ENCODE data around the gene APOL3. TPM values are rescaled to one million over a fixed set of nuclear protein-coding genes. Genes with fewer than 3 reads are reported as not detected.
"Not testable (repeated sequence)": the region's sequence is repeated elsewhere in the genome, so short reads cannot be mapped to it uniquely, and the experiment has no call there.

Gene APOL3
- total RNA-seq, 2 experiments from 2014 or later = 119 to 121 TPM

GRCh38 chr22:36166086-36166485 lies 5.5 kb upstream of the APOL3 start:
- POLR2A ChIA-PET = interaction anchor here (0.9 to 1.3 kb wide), 2 partner anchors 11 to 335 kb away, joined by 3 read pairs; no protein-coding TSS in a partner anchor

GRCh38 chr22:36165141-36165540 lies 4.6 kb upstream of the APOL3 start:
- Mint-ChIP-seq H3K27me3 (peaks cover 2% of the 10 kb centered on the region), H3K9me3 (peaks cover 7% of the 10 kb centered on the region), H3K4me1 (peaks cover 66% of the 10 kb centered on the region), H3K4me3 (no peak overlapping the region), H3K36me3 (ENCODE audit: low read depth) (peaks cover 13% of the 10 kb centered on the region), H3K27ac (no peak overlapping the region)
- POLR2A ChIA-PET = interaction anchor here (0.9 to 1.6 kb wide), 2 partner anchors 9 to 10 kb away, joined by 3 to 4 read pairs; no protein-coding TSS in a partner anchor
- no peak for DNase-seq
- CTCF ChIA-PET = interaction anchor here (0.7 kb wide), 1 partner anchor 20 kb away, joined by 3 read pairs; no protein-coding TSS in a partner anchor

More at GRCh38 chr22:36166086-36166485, 5.5 kb upstream of the APOL3 start:
- Mint-ChIP-seq H3K4me1 (peaks cover 58% of the 10 kb centered on the region), H3K4me3 (no peak overlapping the region), H3K27ac (no peak overlapping the region), H3K9me3 (peaks cover 7% of the 10 kb centered on the region), H3K27me3 (peaks cover 2% of the 10 kb centered on the region), H3K36me3 (ENCODE audit: low read depth) (peaks cover 11% of the 10 kb centered on the region)
- no peak for DNase-seq
- CTCF ChIA-PET = no interaction called here

- Mint-ChIP-seq H3K27ac (no peak overlapping the region), H3K4me1 (peaks cover 69% of the 10 kb centered on the region), H3K27me3 (no peaks in the 10 kb centered on the region), H3K36me3 (ENCODE audit: low read depth) (peaks cover 19% of the 10 kb centered on the region), H3K9me3 (peaks cover 7% of the 10 kb centered on the region), H3K4me3 (no peak overlapping the region)
- no peak for DNase-seq
- POLR2A ChIA-PET = interaction anchor here (1.6 kb wide), 1 partner anchor 10 kb away, joined by 4 read pairs; no protein-coding TSS in a partner anchor
- CTCF ChIA-PET = no interaction called here
Observed at GRCh38 chr22:36164621-36165020, 4.1 kb upstream of the APOL3 start.

GRCh38 chr22:36163497-36163896 lies 2.9 kb upstream of the APOL3 start:
- Mint-ChIP-seq H3K9me3 (peaks cover 3% of the 10 kb centered on the region), H3K4me1 (peaks cover 80% of the 10 kb centered on the region), H3K4me3 (no peak overlapping the region), H3K27me3 (no peaks in the 10 kb centered on the region), H3K27ac (no peak overlapping the region), H3K36me3 (ENCODE audit: low read depth) (peaks cover 23% of the 10 kb centered on the region)
- no peak for DNase-seq
- CTCF ChIA-PET = interaction anchor here (0.8 to 2.0 kb wide), 3 partner anchors 14 to 97 kb away, joined by 3 to 7 read pairs (median 7); no protein-coding TSS in a partner anchor
- POLR2A ChIA-PET = interaction anchor here (1.2 to 3.6 kb wide), 3 partner anchors 11 to 76 kb away, joined by 3 to 12 read pairs (median 5); no protein-coding TSS in a partner anchor

- peak overlapping the region; percentile 95 for H3K27ac Mint-ChIP-seq
- H3K9me3 Mint-ChIP-seq = no peaks in the 10 kb centered on the region
- H3K4me3 Mint-ChIP-seq = no peak overlapping the region
- DNase-seq = peak; percentile 40
- peaks cover 25% of the 10 kb centered on the region for H3K36me3 Mint-ChIP-seq (ENCODE audit: low read depth)
- ChIA-PET POLR2A (interaction anchor here (1.5 to 3.6 kb wide), 7 partner anchors 10 to 514 kb away, joined by 3 to 19 read pairs (median 7); partner anchors contain the start of genes APOL1 and APOL6), CTCF (interaction anchor here (0.6 to 2.0 kb wide), 6 partner anchors 10 to 96 kb away, joined by 3 to 7 read pairs (median 4); partner anchors contain the start of gene APOL2)
- peaks cover 87% of the 10 kb centered on the region for H3K4me1 Mint-ChIP-seq
- no peaks in the 10 kb centered on the region for H3K27me3 Mint-ChIP-seq
Observed at GRCh38 chr22:36162127-36163034, 1.8 kb upstream of the APOL3 start.

GRCh38 chr22:36161793-36162126 lies 1.2 kb upstream of the APOL3 start:
- CTCF ChIA-PET = interaction anchor here (0.6 to 1.2 kb wide), 3 partner anchors 10 to 78 kb away, joined by 3 to 5 read pairs (median 3); partner anchors contain the start of gene APOL2
- POLR2A ChIA-PET = interaction anchor here (1.5 to 3.6 kb wide), 7 partner anchors 9 to 513 kb away, joined by 3 to 19 read pairs (median 7); partner anchors contain the start of genes APOL1 and APOL6
- Mint-ChIP-seq H3K4me3 (peak overlapping the region; percentile 1), H3K36me3 (ENCODE audit: low read depth) (peaks cover 31% of the 10 kb centered on the region), H3K4me1 (peaks cover 87% of the 10 kb centered on the region), H3K27ac (peak overlapping the region; percentile 95)
- H3K9me3 Mint-ChIP-seq, H3K27me3 Mint-ChIP-seq: not testable (repeated sequence)
- DNase-seq = peak; percentile 54

- H3K27me3 Mint-ChIP-seq = no peaks in the 10 kb centered on the region
Observed at GRCh38 chr22:36156515-36157419, 3.8 kb downstream of the APOL3 start.

GRCh38 chr22:36156119-36156514 lies 4.4 kb downstream of the APOL3 start:
- Mint-ChIP-seq H3K27me3 (no peaks in the 10 kb centered on the region), H3K36me3 (ENCODE audit: low read depth) (peaks cover 87% of the 10 kb centered on the region), H3K27ac (peak overlapping the region; percentile 91), H3K4me3 (peak overlapping the region; percentile 95), H3K4me1 (peaks cover 85% of the 10 kb centered on the region), H3K9me3 (no peaks in the 10 kb centered on the region)
- CTCF ChIA-PET = interaction anchor here (1.1 to 2.9 kb wide), 6 partner anchors 11 to 91 kb away, joined by 3 to 12 read pairs (median 8); partner anchors contain the start of gene APOL2
- DNase-seq = no peak
- POLR2A ChIA-PET = interaction anchor here (1.0 kb wide), 1 partner anchor 12 kb away, joined by 3 read pairs; no protein-coding TSS in a partner anchor

More at GRCh38 chr22:36156515-36157419, 3.8 kb downstream of the APOL3 start:
- peaks cover 87% of the 10 kb centered on the region for H3K4me1 Mint-ChIP-seq
- POLR2A ChIA-PET = interaction anchor here (1.1 kb wide), 1 partner anchor 15 kb away, joined by 4 read pairs; no protein-coding TSS in a partner anchor
- H3K4me3 Mint-ChIP-seq = peak overlapping the region; percentile 95
- DNase-seq = peak; percentile 70
- peaks cover 80% of the 10 kb centered on the region for H3K36me3 Mint-ChIP-seq (ENCODE audit: low read depth)
- CTCF ChIA-PET = interaction anchor here (0.7 to 2.9 kb wide), 7 partner anchors 12 to 91 kb away, joined by 3 to 12 read pairs (median 8); partner anchors contain the start of gene APOL2
- H3K9me3 Mint-ChIP-seq = no peaks in the 10 kb centered on the region
- peak overlapping the region; percentile 91 for H3K27ac Mint-ChIP-seq

- H3K4me1 Mint-ChIP-seq = peaks cover 85% of the 10 kb centered on the region
- ChIA-PET CTCF (interaction anchor here (1.4 to 1.5 kb wide), 2 partner anchors 11 to 21 kb away, joined by 4 to 8 read pairs; no protein-coding TSS in a partner anchor), POLR2A (interaction anchor here (0.6 to 1.0 kb wide), 3 partner anchors 10 to 124 kb away, joined by 3 read pairs; no protein-coding TSS in a partner anchor)
- no peak for DNase-seq
- H3K27me3 Mint-ChIP-seq = no peaks in the 10 kb centered on the region
- peak overlapping the region; percentile 91 for H3K27ac Mint-ChIP-seq
- H3K36me3 Mint-ChIP-seq (ENCODE audit: low read depth) = peaks cover 91% of the 10 kb centered on the region
- peak overlapping the region; percentile 95 for H3K4me3 Mint-ChIP-seq
- no peaks in the 10 kb centered on the region for H3K9me3 Mint-ChIP-seq
Observed at GRCh38 chr22:36155702-36156101, 4.9 kb downstream of the APOL3 start.

GRCh38 chr22:36154423-36154945 lies 6.1 kb downstream of the APOL3 start:
- Mint-ChIP-seq H3K9me3 (no peaks in the 10 kb centered on the region), H3K36me3 (ENCODE audit: low read depth) (peaks cover 93% of the 10 kb centered on the region), H3K4me1 (peaks cover 80% of the 10 kb centered on the region), H3K4me3 (no peak overlapping the region), H3K27me3 (no peaks in the 10 kb centered on the region), H3K27ac (peak overlapping the region; percentile 41)
- ChIA-PET POLR2A (no interaction called here), CTCF (interaction anchor here (1.6 kb wide), 1 partner anchor 332 kb away, joined by 5 read pairs; no protein-coding TSS in a partner anchor)
- DNase-seq = no peak

- peaks cover 92% of the 10 kb centered on the region for H3K36me3 Mint-ChIP-seq (ENCODE audit: low read depth)
- POLR2A ChIA-PET = interaction anchor here (2.8 kb wide), 1 partner anchor 8 kb away, joined by 12 read pairs; the partner anchor contains the start of gene APOL3
- no peaks in the 10 kb centered on the region for H3K27me3 Mint-ChIP-seq
- H3K4me3 Mint-ChIP-seq = no peak overlapping the region
- CTCF ChIA-PET = interaction anchor here (1.2 to 1.6 kb wide), 2 partner anchors 24 to 333 kb away, joined by 3 to 5 read pairs; no protein-coding TSS in a partner anchor
- no peaks in the 10 kb centered on the region for H3K9me3 Mint-ChIP-seq
- DNase-seq = no peak
- peaks cover 73% of the 10 kb centered on the region for H3K4me1 Mint-ChIP-seq
- H3K27ac Mint-ChIP-seq = no peak overlapping the region
Observed at GRCh38 chr22:36153501-36154422, 6.8 kb downstream of the APOL3 start.

Measured in activated CD4-positive, alpha-beta memory T cell treated with anti-CD3 and anti-CD28 coated beads, Interleukin-2, amount 10 ng/mL, durations not matched to agents 7 days and 5 days (primary cell).